ENCODE results near the gene CREG1.
"Not testable (repeated sequence)": the region's sequence is repeated elsewhere in the genome, so short reads cannot be mapped to it uniquely, and the experiment has no call there.

The CREG1 gene

GRCh38 chr1:167562702-167563101 is 9.1 kb upstream of the CREG1 start (continued):
- TF ChIP-seq CREB5 (CRISPR knock-in tag; IDR thresholded peaks at IDR 0.05; ENCODE audit: low read depth) (no peak), ZNF8 (CRISPR knock-in tag; IDR thresholded peaks at IDR 0.05) (no peak), RARB (CRISPR knock-in tag; IDR thresholded peaks at IDR 0.05) (no peak), CSRNP3 (CRISPR knock-in tag; IDR thresholded peaks at IDR 0.05) (no peak), ARNTL (CRISPR knock-in tag; IDR thresholded peaks at IDR 0.05; ENCODE audit: borderline replicate concordance, low read depth) (no peak), ISL1 (CRISPR knock-in tag; IDR thresholded peaks at IDR 0.05) (no peak), ZFP3 (CRISPR knock-in tag; IDR thresholded peaks at IDR 0.05) (no peak), TCF4 (CRISPR knock-in tag; IDR thresholded peaks at IDR 0.05; ENCODE audit: borderline replicate concordance) (no peak), ZFP30 (CRISPR knock-in tag; IDR thresholded peaks at IDR 0.05) (no peak)

- TF ChIP-seq RARB (CRISPR knock-in tag; IDR thresholded peaks at IDR 0.05) (no peak), ZFP3 (CRISPR knock-in tag; IDR thresholded peaks at IDR 0.05) (no peak), CSDC2 (CRISPR knock-in tag; IDR thresholded peaks at IDR 0.05) (no peak), ZNF565 (CRISPR knock-in tag; conservative IDR thresholded peaks at IDR 0.05; ENCODE audit: low read depth) (no peak), ZNF70 (CRISPR knock-in tag; IDR thresholded peaks at IDR 0.05) (no peak), ZC3H10 (CRISPR knock-in tag; IDR thresholded peaks at IDR 0.05) (no peak), ESRRG (CRISPR knock-in tag; IDR thresholded peaks at IDR 0.05) (no peak), ZNF8 (CRISPR knock-in tag; IDR thresholded peaks at IDR 0.05) (no peak), POU6F1 (CRISPR knock-in tag; IDR thresholded peaks at IDR 0.05; ENCODE audit: borderline replicate concordance, low read depth) (no peak), ARNTL (CRISPR knock-in tag; IDR thresholded peaks at IDR 0.05; ENCODE audit: borderline replicate concordance, low read depth) (no peak), SNAI2 (CRISPR knock-in tag; IDR thresholded peaks at IDR 0.05) (no peak), PPARA (CRISPR knock-in tag; IDR thresholded peaks at IDR 0.05; ENCODE audit: borderline replicate concordance) (no peak), ZFP30 (CRISPR knock-in tag; IDR thresholded peaks at IDR 0.05) (no peak)
- TF ChIP-seq, protein P1, sequence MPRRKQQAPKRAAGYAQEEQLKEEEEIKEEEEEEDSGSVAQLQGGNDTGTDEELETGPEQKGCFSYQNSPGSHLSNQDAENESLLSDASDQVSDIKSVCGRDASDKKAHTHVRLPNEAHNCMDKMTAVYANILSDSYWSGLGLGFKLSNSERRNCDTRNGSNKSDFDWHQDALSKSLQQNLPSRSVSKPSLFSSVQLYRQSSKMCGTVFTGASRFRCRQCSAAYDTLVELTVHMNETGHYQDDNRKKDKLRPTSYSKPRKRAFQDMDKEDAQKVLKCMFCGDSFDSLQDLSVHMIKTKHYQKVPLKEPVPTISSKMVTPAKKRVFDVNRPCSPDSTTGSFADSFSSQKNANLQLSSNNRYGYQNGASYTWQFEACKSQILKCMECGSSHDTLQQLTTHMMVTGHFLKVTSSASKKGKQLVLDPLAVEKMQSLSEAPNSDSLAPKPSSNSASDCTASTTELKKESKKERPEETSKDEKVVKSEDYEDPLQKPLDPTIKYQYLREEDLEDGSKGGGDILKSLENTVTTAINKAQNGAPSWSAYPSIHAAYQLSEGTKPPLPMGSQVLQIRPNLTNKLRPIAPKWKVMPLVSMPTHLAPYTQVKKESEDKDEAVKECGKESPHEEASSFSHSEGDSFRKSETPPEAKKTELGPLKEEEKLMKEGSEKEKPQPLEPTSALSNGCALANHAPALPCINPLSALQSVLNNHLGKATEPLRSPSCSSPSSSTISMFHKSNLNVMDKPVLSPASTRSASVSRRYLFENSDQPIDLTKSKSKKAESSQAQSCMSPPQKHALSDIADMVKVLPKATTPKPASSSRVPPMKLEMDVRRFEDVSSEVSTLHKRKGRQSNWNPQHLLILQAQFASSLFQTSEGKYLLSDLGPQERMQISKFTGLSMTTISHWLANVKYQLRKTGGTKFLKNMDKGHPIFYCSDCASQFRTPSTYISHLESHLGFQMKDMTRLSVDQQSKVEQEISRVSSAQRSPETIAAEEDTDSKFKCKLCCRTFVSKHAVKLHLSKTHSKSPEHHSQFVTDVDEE (CRISPR knock-in tag; IDR thresholded peaks at IDR 0.05) = no peak
These were observed 8.2 kb upstream of the CREG1 start for GRCh38 chr1:167561753-167562152.

DNA sequence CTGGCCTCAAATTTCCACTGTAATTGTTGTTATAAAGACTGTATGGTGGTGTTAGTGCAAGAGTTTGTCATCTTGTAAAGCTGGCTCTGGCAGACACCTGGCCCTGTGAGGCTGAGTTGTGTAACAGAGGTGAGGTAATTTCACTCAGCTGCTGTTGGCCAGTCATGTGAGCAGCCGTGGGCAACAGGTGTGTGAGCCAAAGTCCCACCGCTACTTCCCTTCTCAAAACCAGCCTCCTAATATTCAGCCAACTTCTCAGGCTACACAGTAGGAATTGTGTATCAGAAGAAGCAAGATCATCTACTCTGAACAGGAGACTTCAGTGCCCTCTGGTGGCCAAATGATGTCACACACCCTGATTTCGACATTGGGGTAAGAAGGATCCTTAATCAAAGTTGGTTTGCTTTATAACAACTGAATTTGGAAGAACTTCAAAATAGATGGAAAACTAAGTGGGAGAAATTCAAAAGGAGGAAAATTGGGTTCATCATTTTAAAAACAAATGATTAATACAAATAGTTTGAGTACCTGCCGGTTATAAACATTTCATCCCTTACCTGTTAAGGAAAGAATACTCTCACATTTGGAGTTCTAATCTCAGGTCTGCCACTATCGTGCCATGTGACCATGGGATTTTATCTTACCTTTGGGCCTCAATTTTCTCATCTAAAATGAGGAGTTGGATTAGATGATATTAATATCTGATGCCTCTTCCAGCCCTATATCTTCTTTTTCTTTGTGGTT is 2.6 kb upstream of the CREG1 start:
- no peak for TF ChIP-seq CREB5 (CRISPR knock-in tag; IDR thresholded peaks at IDR 0.05; ENCODE audit: low read depth)
- peak; percentile 60 for ATAC-seq

More at GRCh38 chr1:167561753-167562152, 8.2 kb upstream of the CREG1 start:
- ATAC-seq = no peak

- ATAC-seq = not testable (repeated sequence)
These were observed 1.5 kb upstream of the CREG1 start for GRCh38 chr1:167555072-167555471.

Measured in SK-N-SH treated with all-trans-retinoic acid at 6 μM for 48 hours (cell line).